ENCODE measurements around the gene PCAT7. TPM values are rescaled to one million over a fixed set of nuclear protein-coding genes. Genes with fewer than 3 reads are reported as not detected.
"Not testable (repeated sequence)": the region's sequence is repeated elsewhere in the genome, so short reads cannot be mapped to it uniquely, and the experiment has no call there.

The PCAT7 gene
- total RNA-seq, 4 donors from 2014 or later: not detected

DNA sequence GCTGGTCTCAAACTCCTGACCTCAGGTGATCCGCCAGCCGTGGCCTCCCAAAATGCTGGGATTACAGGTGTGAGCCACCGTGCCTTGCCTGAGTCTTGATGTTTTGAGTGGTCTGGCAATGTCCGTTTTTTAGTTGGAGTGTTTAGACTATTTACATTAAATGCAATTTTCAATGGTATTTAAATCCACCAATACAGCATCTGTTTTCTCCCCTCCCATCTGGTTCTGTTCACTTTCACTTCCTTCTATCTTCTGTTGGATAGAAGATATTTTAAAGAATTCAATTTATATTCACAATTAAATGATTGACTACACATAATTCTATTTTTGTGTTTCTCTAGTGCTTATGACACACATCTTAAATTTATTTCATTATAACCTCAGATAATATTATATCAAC is 26.0 kb upstream of the PCAT7 start:
- TF ChIP-seq, protein P1, sequence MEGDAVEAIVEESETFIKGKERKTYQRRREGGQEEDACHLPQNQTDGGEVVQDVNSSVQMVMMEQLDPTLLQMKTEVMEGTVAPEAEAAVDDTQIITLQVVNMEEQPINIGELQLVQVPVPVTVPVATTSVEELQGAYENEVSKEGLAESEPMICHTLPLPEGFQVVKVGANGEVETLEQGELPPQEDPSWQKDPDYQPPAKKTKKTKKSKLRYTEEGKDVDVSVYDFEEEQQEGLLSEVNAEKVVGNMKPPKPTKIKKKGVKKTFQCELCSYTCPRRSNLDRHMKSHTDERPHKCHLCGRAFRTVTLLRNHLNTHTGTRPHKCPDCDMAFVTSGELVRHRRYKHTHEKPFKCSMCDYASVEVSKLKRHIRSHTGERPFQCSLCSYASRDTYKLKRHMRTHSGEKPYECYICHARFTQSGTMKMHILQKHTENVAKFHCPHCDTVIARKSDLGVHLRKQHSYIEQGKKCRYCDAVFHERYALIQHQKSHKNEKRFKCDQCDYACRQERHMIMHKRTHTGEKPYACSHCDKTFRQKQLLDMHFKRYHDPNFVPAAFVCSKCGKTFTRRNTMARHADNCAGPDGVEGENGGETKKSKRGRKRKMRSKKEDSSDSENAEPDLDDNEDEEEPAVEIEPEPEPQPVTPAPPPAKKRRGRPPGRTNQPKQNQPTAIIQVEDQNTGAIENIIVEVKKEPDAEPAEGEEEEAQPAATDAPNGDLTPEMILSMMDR (IDR thresholded peaks at IDR 0.05): no peak
- no peak for TF ChIP-seq POLR2A (IDR thresholded peaks at IDR 0.05)
- 94 to 97% methylated on average over 4 of the region's 4 CpGs for WGBS, 2 donors
- H3K4me1 ChIP-seq: no peaks in the 10 kb centered on the region

DNA sequence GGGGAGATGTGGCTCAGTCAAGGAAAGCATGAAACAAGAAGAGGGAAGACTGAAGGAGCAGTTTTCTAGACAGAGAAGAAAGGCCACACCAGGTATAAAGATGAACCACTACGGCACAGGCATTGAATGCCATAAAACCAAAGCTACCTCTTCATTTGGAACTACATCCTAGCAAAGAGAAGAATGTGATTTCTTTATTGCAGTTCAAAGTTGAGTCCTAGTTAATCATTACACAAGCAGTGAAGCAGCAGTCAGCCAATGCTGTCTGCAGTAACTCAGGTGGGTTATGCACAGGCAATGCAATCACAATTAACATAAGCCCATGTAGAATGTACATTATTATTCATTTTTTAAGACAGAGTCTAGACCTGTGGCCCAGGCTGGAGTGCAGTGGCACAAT is 21.7 kb upstream of the PCAT7 start:
- no peak overlapping the region for H3K27ac ChIP-seq
- TF ChIP-seq POLR2A (IDR thresholded peaks at IDR 0.05): no peak
- TF ChIP-seq, protein P1 (IDR thresholded peaks at IDR 0.05): no peak
- H3K36me3 ChIP-seq: no peaks in the 10 kb centered on the region
- H3K4me1 ChIP-seq: no peaks in the 10 kb centered on the region
- DNase-seq: no peak
- no peak overlapping the region for H3K4me3 ChIP-seq (replicated peaks in 1 of 3)
- H3K27me3 ChIP-seq: no peaks in the 10 kb centered on the region
- WGBS, 2 donors: 91 to 92% methylated on average over 1 of the region's 1 CpG
- H3K9me3 ChIP-seq: no peaks in the 10 kb centered on the region
- intact Hi-C loops (cut with DNase I): no loop called here

More for the DNA sequence above, 26.0 kb upstream of the PCAT7 start:
- no peaks in the 10 kb centered on the region for H3K36me3 ChIP-seq
- no peak for DNase-seq
- intact Hi-C loops (cut with DNase I): no loop called here
- no peak overlapping the region for H3K27ac ChIP-seq
- no peak overlapping the region for H3K4me3 ChIP-seq (replicated peaks in 1 of 3)
- no peaks in the 10 kb centered on the region for H3K27me3 ChIP-seq
- H3K9me3 ChIP-seq: no peaks in the 10 kb centered on the region

DNA sequence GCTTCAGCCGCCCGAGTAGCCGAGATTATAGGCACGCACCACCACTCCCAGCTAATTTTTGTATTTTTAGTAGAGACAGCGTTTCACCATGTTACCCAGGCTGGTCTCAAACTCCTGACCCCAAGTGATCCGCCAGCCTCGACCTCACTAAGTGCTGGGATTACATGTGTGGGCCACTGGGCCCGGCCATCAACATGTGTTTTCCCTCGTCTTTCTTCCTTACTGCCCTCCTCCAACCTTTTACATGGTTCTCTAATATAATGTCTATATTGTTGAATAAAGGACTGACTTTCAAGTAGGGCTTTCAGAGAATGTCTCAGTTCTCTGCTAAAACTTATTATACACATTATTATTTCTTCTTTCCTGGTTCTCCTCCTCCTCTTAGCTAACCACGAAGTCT is 21.3 kb upstream of the PCAT7 start:
- H3K27ac ChIP-seq: no peak overlapping the region
- 86 to 89% methylated on average over 10 of the region's 10 CpGs for WGBS, 2 donors
- intact Hi-C loops (cut with DNase I): no loop called here

DNA sequence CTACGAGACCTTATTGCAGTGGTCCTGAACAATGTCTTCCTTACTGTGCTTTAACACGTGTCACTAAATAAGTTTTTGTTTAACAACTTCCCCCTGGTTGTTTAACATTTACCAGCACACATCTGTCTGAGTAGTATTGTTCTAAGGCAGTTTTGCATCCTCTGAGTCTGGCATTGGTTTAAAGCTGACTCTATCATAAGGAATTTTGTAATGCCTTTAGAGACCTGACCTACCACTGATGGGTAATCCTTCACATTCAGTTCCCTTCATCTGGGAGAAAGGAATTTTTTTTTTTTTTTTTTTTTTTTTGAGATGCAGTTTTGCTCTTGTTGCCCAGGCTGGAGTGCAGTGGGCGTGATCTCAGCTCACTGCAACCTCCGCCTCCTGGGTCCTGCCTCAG is 20.0 kb upstream of the PCAT7 start:
- no peak for DNase-seq
- H3K4me3 ChIP-seq (replicated peaks in 1 of 3): no peak overlapping the region
- no peaks in the 10 kb centered on the region for H3K36me3 ChIP-seq
- no peaks in the 10 kb centered on the region for H3K9me3 ChIP-seq
- H3K27me3 ChIP-seq: no peaks in the 10 kb centered on the region
- no peak overlapping the region for H3K27ac ChIP-seq
- no peak for TF ChIP-seq POLR2A (IDR thresholded peaks at IDR 0.05)
- TF ChIP-seq, protein P1 (IDR thresholded peaks at IDR 0.05): no peak
- 87 to 88% methylated on average over 4 of the region's 4 CpGs for WGBS, 2 donors
- H3K4me1 ChIP-seq: no peaks in the 10 kb centered on the region
- intact Hi-C loops (cut with DNase I): no loop called here

More for the DNA sequence above, 21.3 kb upstream of the PCAT7 start:
- no peaks in the 10 kb centered on the region for H3K4me1 ChIP-seq
- no peaks in the 10 kb centered on the region for H3K27me3 ChIP-seq
- TF ChIP-seq, protein P1 (IDR thresholded peaks at IDR 0.05): no peak
- no peak for TF ChIP-seq POLR2A (IDR thresholded peaks at IDR 0.05)
- no peaks in the 10 kb centered on the region for H3K36me3 ChIP-seq
- H3K9me3 ChIP-seq: no peaks in the 10 kb centered on the region
- no peak overlapping the region for H3K4me3 ChIP-seq (replicated peaks in 1 of 3)
- no peak for DNase-seq

DNA sequence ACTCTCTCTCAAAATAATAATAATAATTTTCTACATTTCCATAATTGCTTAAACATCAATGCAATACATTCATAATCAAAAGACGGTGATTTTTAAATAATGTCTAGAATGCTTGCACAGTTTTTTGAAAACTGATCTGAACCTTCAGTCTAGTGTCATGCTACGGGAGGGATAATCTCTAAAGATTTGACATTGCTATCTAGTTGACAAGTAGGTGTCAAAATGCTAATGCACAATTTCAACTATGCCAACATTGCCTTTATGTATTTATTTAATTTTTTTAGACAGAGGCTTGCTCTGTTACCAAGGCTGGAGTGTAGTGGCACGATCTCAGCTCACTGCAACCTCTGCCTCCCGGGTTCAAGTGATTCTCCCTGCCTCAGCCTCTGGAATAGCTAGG is 16.0 kb upstream of the PCAT7 start:
- Histone ChIP-seq H3K4me3 (replicated peaks in 1 of 3) (no peak overlapping the region), H3K9me3 (no peaks in the 10 kb centered on the region), H3K4me1 (no peaks in the 10 kb centered on the region), H3K27me3 (no peaks in the 10 kb centered on the region), H3K36me3 (no peaks in the 10 kb centered on the region), H3K27ac (no peak overlapping the region)
- TF ChIP-seq, protein P1 (IDR thresholded peaks at IDR 0.05): no peak
- no peak for TF ChIP-seq POLR2A (IDR thresholded peaks at IDR 0.05)
- WGBS, 2 donors: 92 to 97% methylated on average over 4 of the region's 4 CpGs
- intact Hi-C loops (cut with DNase I): no loop called here
- no peak for DNase-seq

DNA sequence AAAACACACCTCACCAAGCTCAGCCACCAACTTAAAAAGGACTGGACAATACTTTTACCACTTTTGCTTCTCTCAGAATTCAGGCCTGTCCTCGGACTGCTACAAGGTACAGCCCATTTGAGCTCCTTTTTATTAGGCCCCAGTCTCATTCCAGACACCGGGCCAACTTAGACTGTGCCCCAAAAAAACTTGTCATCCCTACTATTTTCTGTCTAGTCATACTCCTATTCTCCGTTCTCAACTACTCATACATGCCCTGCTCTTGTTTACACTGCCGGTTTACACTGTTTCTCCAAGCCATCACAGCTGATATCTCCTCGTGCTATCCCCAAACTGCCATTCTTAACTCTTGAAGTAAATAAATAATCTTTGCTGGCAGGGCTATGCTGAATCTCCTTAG is 10.5 kb upstream of the PCAT7 start:
- H3K36me3 ChIP-seq; H3K27me3 ChIP-seq; H3K4me3 ChIP-seq (replicated peaks in 1 of 3); H3K9me3 ChIP-seq; H3K27ac ChIP-seq; intact Hi-C loops (cut with DNase I); H3K4me1 ChIP-seq; DNase-seq: not testable (repeated sequence)
- 71 to 74% methylated on average over 5 of the region's 5 CpGs for WGBS, 2 donors

Data from thyroid gland (tissue), 4 donors.